Loucy (cell line): ENCODE results near the gene PAK1.

ENCODE experiments used
- H2AFZ ChIP-seq: fragments of 200-600 bp; sonication (generic); 2 replicates; pipeline ENCODE4 v1.6.0; 2016; ENCODE audit warnings: antibody characterized with exemption, mild to moderate bottlenecking, low read length, moderate library complexity
- H3F3A ChIP-seq: fragments of 200-600 bp; 2 replicates; pipeline ENCODE4 v1.6.0; 2016; ENCODE audit warnings: antibody characterized with exemption, low read depth, mild to moderate bottlenecking
- H3K27me3 ChIP-seq: fragments of 200-600 bp; sonication (generic); 2 replicates; pipeline ENCODE4 v1.6.1; 2014; ENCODE audit warnings: low read length, mild to moderate bottlenecking; ENCODE audit not compliant: insufficient read depth, poor library complexity, severe bottlenecking
- H3K36me3 ChIP-seq: fragments of 200-600 bp; sonication (generic); 2 replicates; pipeline ENCODE4 v1.6.1; 2016; ENCODE audit warnings: low read length; ENCODE audit not compliant: insufficient read depth
- H3K4me1 ChIP-seq: fragments of 200-600 bp; sonication (generic); 2 replicates; pipeline ENCODE4 v1.5.1; 2014; ENCODE audit warnings: low read length, mild to moderate bottlenecking; ENCODE audit not compliant: insufficient read depth, poor library complexity, severe bottlenecking
- H3K4me2 ChIP-seq: fragments of 200-600 bp; sonication (generic); 2 replicates; pipeline ENCODE4 v1.6.0; 2014; ENCODE audit warnings: antibody characterized with exemption, low read length, low read depth, mild to moderate bottlenecking; ENCODE audit not compliant: poor library complexity, severe bottlenecking
- H3K4me3 ChIP-seq: fragments of 200-600 bp; sonication (generic); 2 replicates; pipeline ENCODE4 v1.5.1; 2014; ENCODE audit warnings: low read length, mild to moderate bottlenecking, mixed read lengths; ENCODE audit not compliant: poor library complexity, severe bottlenecking
- H3K79me2 ChIP-seq: fragments of 200-600 bp; sonication (generic); 2 replicates; pipeline ENCODE4 v1.6.1; 2014; ENCODE audit warnings: low read length; ENCODE audit not compliant: insufficient read depth
- H3K9ac ChIP-seq: fragments of 200-600 bp; sonication (generic); 2 replicates; pipeline ENCODE4 v1.6.0; 2014; ENCODE audit warnings: mild to moderate bottlenecking, low read depth, low read length, moderate library complexity; ENCODE audit not compliant: poor library complexity, severe bottlenecking
- H3K9me2 ChIP-seq: fragments of 200-600 bp; sonication (generic); replicated peaks from 2 replicates; pipeline ENCODE4 v1.6.1; 2016; ENCODE audit warnings: low read depth, low read length, mixed read lengths
- H3K9me3 ChIP-seq: fragments of 200-600 bp; sonication (generic); 2 replicates; pipeline ENCODE4 v1.6.1; 2014; ENCODE audit warnings: mild to moderate bottlenecking, antibody characterized with exemption, low read length, low read depth; ENCODE audit not compliant: insufficient read depth
- H4K20me1 ChIP-seq: fragments of 200-600 bp; sonication (generic); 2 replicates; pipeline ENCODE4 v1.6.0; 2014; ENCODE audit warnings: antibody characterized with exemption, low read length, mild to moderate bottlenecking; ENCODE audit not compliant: insufficient read depth, poor library complexity, severe bottlenecking
- EZH2phosphoT487 ChIP-seq: fragments of 200-600 bp; IDR thresholded peaks from 2 replicates; pipeline ENCODE4 v1.6.1; 2018; ENCODE audit warnings: antibody characterized with exemption, mild to moderate bottlenecking, moderate library complexity, borderline replicate concordance
- TF ChIP-seq, protein P1 (sequence below): fragments of 200-600 bp; sonication (generic); conservative IDR thresholded peaks from 2 replicates; pipeline ENCODE4 v1.5.1; 2014; ENCODE audit warnings: mild to moderate bottlenecking, antibody characterized with exemption, low read length

PAK1 gene

DNA sequence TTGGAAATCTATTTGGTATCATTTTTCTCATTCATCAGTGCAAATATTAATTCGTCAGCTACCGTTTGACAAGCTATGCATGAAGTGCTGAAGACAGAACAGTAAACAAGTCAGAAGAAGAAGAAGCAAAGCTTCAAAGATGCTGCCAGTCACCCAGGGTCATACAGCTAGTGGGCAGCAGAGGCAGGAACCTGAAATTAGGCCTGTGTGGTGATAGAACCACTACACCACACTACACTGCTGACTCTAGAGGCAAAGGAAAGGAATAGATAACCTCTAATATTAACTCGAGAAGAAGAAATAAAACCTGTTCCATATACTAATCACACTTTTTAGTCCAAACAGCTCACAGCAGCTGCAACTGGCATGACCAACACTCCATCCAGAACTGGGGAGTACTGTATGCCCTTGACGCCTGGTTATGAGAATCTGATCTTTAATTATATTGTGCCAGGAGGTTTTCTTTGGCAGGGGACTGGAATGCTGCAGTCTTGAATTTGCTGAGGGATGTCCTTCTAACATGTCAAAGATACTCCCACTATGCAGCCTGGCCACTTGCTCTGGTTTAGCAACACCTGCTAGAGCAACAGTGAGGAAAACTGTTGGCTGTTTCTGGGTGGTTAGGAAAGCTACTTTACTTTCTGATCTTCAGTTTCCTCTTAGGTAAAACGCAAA is 73.0 kb downstream of the PAK1 start:
- H3K9ac ChIP-seq, result no peak overlapping the region
- TF ChIP-seq, protein P1, sequence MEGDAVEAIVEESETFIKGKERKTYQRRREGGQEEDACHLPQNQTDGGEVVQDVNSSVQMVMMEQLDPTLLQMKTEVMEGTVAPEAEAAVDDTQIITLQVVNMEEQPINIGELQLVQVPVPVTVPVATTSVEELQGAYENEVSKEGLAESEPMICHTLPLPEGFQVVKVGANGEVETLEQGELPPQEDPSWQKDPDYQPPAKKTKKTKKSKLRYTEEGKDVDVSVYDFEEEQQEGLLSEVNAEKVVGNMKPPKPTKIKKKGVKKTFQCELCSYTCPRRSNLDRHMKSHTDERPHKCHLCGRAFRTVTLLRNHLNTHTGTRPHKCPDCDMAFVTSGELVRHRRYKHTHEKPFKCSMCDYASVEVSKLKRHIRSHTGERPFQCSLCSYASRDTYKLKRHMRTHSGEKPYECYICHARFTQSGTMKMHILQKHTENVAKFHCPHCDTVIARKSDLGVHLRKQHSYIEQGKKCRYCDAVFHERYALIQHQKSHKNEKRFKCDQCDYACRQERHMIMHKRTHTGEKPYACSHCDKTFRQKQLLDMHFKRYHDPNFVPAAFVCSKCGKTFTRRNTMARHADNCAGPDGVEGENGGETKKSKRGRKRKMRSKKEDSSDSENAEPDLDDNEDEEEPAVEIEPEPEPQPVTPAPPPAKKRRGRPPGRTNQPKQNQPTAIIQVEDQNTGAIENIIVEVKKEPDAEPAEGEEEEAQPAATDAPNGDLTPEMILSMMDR, result peak; percentile 35
- TF ChIP-seq EZH2phosphoT487, result no peak
- H3K4me3 ChIP-seq, result no peak overlapping the region
- H3K4me1 ChIP-seq, result peaks cover 9% of the 10 kb centered on the region
- H3K27me3 ChIP-seq, result no peaks in the 10 kb centered on the region
- no peaks in the 10 kb centered on the region for H3K36me3 ChIP-seq
- no peak overlapping the region for H2AFZ ChIP-seq
- no peaks in the 10 kb centered on the region for H3F3A ChIP-seq
- peaks cover 13% of the 10 kb centered on the region for H4K20me1 ChIP-seq
- peaks cover 52% of the 10 kb centered on the region for H3K79me2 ChIP-seq
- no peak overlapping the region for H3K4me2 ChIP-seq
- no peaks in the 10 kb centered on the region for H3K9me3 ChIP-seq
- H3K9me2 ChIP-seq, result no peaks in the 10 kb centered on the region

DNA sequence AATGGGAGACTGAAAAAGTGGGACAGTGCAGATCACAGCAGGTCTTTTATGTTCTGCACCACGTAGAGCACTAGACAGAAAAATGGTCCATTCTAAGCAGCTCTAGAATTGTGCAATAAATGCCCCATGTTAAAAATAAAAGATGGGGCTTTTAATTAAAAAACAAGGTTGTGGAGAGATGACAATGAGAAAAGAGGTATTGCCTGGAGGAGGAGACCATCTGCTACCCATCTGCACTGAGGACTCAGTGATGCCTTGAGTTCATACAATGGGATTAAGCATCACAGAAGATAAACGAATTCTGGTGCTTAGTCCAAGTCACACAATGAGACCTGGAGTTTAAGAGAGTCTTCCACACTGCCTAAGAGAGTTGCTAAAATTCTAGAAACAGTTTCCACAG is 73.6 kb downstream of the PAK1 start:
- no peaks in the 10 kb centered on the region for H3K9me2 ChIP-seq
- no peak for TF ChIP-seq EZH2phosphoT487
- TF ChIP-seq, protein P1, result no peak
- no peak overlapping the region for H3K4me3 ChIP-seq
- peaks cover 50% of the 10 kb centered on the region for H3K79me2 ChIP-seq
- peaks cover 6% of the 10 kb centered on the region for H3K4me1 ChIP-seq
- no peaks in the 10 kb centered on the region for H3F3A ChIP-seq
- H3K9ac ChIP-seq, result no peak overlapping the region
- no peak overlapping the region for H3K4me2 ChIP-seq
- no peak overlapping the region for H2AFZ ChIP-seq
- no peaks in the 10 kb centered on the region for H3K9me3 ChIP-seq
- no peaks in the 10 kb centered on the region for H3K27me3 ChIP-seq
- H3K36me3 ChIP-seq, result no peaks in the 10 kb centered on the region
- peaks cover 13% of the 10 kb centered on the region for H4K20me1 ChIP-seq

DNA sequence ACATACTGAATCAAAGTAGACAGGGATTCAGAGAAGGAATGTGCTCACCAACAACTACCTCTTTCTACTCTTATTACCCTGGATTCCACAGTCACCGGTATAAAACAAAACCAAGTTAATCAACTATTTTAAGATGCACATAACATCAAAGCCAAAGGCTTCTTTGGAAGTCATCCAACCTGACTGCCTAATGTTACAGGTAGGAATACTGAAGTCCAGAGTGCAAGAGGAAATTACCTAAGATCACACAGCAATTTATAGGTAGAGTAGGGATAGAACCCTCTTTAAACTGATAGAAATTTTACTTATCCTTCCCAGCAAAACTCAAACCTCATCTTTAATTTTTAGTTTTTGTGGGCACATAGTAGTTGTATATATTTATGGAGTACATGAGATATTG is 76.3 kb downstream of the PAK1 start:
- Histone ChIP-seq H3K79me2 (peaks cover 31% of the 10 kb centered on the region), H3K36me3 (no peaks in the 10 kb centered on the region), H2AFZ (no peak overlapping the region), H3K9ac (no peak overlapping the region), H3F3A (no peaks in the 10 kb centered on the region), H4K20me1 (peaks cover 13% of the 10 kb centered on the region), H3K9me2 (no peaks in the 10 kb centered on the region), H3K4me2 (no peak overlapping the region), H3K4me1 (peaks cover 6% of the 10 kb centered on the region), H3K9me3 (no peaks in the 10 kb centered on the region), H3K27me3 (no peaks in the 10 kb centered on the region), H3K4me3 (no peak overlapping the region)
- no peak for TF ChIP-seq EZH2phosphoT487
- TF ChIP-seq, protein P1, result no peak
